Adipose tissue (tissue), 3 donors: Measurements from ENCODE around the gene C1QTNF9B. TPM values are rescaled to one million over a fixed set of nuclear protein-coding genes. Genes with fewer than 3 reads are reported as not detected.

Source experiments
- H3K27ac ChIP-seq: one replicate; pipeline ENCODE4 v1.5.1; 2013; ENCODE audit warnings: low read depth, low read length
- WGBS, 3 donors: extraction: QIAGEN DNeasy Blood & Tissue Kit; methylation state at CpG; one replicate each; pipeline ENCODE4 v1.1.7; 2013; 5-methylcytosine and 5-hydroxymethylcytosine counted together
- polyA plus RNA-seq, 3 donors: library from polyadenylated mRNA; stranded (reverse); fragments of 200-250 nt; gene quantifications; one replicate each; pipeline ENCODE4 v1.2.3, GENCODE V29; 2013
- donor health status: healthy with polysubstance abuse.
- donor health status: Bipolar disorder and iron deficiency.
- donor health status: healthy.

The C1QTNF9B gene
- polyA plus RNA-seq, 3 donors: 0.39 to 1.3 (median 0.94) TPM

DNA sequence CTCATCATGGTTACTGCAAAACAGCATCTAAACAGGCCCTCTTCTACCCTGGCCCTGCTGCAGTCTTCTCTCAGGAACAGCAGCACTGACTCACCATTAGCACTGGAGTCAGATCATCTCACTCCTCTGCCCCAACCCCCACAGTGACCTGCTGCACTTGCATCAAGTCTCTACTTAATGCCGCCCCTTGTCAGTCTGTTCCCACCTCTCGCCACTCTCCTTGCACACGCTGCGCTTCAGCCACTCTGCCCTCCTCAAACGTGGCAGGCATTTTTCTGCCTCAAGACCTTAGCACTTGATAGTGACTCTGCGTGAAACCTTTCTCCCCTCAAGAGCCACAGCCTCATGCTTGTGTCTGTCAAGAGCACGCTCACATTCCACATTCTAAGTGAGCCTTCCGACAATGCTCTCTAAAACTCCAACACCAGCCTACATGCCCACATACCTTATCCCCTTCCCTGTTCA, 30.2 kb downstream of the C1QTNF9B start:
- H3K27ac ChIP-seq: no peak overlapping the region
- WGBS, 3 donors: 88 to 94% (median 93%) methylated on average over 8 of the region's 8 CpGs

DNA sequence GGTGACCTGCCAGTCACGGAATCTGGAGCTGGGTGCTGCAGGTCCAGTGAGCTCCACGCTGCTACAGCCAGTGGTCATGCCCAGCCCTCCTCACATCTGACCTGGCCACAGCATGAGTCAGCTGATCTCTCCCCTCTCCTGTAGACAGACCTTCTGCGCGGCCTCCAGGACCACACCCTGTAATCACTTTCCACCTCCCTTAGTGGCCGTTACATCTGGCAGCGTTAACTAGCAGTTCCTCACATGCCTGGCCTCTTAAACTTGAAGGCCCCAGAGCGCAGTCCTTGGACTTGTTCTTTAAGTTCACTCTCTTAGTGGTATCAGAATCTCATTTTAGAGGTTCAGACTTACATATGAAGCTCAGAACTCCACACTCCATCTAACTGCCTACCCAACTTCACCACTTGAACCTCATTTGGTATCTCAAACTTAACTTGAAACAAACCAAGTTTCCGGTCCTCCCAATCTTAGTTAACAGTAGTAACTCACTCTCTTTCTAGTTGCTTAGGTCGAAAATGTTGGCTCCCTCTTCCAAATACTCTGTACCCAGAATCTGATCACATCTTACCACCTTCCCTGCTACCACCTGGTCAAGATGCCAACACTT, 30.8 kb downstream of the C1QTNF9B start:
- no peak overlapping the region for H3K27ac ChIP-seq
- 87 to 94% (median 88%) methylated on average over 9 of the region's 9 CpGs for WGBS, 3 donors

DNA sequence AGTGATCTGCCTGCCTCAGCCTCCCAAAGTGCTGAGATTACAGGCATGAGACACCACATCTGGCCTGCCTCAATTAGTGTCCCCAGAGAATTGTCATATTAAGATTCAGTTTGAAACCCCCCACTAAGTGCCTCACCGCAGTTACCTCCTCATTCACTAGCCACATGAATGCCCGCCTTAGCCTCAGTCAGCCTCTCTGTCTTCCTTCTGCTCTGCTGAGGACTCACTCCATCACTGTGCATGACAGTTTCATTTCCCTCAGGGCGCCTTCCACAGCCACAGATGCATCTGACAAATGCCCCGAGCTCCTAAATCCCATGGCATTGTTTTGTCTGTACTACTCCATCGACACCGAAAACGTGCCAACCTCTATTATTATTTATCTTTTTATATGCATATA, 31.4 kb downstream of the C1QTNF9B start:
- no peak overlapping the region for H3K27ac ChIP-seq
- 90 to 94% (median 93%) methylated on average over 7 of the region's 7 CpGs for WGBS, 3 donors

DNA sequence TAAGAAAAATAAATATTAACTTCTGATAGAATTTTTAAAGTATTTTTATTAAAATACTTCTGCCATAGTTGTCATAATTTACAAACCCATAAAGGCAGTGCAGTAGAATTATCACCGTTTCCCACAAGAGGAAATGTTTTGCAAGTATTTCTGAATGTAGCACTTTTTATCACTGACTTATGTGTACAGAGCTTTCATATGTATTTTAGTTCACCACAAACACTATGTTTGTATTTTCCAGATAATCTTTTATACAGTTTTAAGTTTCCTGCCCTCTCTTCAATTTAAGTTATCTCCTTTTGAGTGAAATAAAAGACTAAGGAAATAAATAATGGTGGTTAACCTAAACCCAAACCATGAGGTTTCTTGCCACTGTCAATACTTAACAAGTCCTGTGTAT, 32.3 kb downstream of the C1QTNF9B start:
- no peak overlapping the region for H3K27ac ChIP-seq
- WGBS, 3 donors: 33 to 49% (median 48%) methylated on average over 1 of the region's 1 CpG

DNA sequence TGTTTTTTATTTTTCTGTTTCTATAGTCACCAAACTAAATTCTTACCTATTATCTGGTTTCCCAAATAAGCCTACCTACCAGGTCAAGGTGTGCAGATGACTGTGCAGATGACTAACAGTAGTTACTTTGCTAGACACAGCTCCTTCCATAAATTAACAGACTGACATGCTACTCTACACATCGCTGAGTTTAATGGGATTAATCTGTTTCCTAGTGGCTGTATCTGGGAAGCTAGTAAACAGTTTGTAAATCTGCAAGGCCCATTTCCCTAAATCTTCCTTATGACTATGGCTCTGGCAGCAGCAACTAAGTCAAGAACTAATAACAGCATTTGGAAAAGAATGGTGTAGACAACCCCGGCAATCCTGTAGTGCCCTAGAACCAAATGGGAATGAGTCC, 36.0 kb downstream of the C1QTNF9B start:
- 91 to 95% (median 93%) methylated on average over 2 of the region's 2 CpGs for WGBS, 3 donors
- H3K27ac ChIP-seq: no peak overlapping the region

DNA sequence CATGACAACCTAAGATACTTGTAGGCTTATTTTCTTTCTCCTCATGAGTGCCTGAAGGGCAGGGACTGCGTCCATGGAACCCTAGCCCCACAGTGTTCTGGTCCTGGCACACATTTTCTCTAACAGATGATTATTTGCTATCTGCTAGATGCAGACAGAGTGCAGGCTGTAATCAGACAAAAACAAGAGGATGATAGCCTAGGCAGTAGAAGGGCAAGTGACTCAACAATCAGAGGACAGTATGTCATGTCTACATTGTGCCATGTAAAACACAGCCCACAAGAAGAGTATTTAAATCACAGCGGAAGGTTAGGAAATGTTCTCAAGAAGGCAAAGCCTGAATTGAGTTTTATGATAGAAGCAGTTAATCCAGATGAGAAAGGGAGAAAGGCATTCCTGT, 37.4 kb downstream of the C1QTNF9B start:
- no peak overlapping the region for H3K27ac ChIP-seq
- WGBS, 3 donors: 90 to 96% (median 91%) methylated on average over 2 of the region's 2 CpGs

DNA sequence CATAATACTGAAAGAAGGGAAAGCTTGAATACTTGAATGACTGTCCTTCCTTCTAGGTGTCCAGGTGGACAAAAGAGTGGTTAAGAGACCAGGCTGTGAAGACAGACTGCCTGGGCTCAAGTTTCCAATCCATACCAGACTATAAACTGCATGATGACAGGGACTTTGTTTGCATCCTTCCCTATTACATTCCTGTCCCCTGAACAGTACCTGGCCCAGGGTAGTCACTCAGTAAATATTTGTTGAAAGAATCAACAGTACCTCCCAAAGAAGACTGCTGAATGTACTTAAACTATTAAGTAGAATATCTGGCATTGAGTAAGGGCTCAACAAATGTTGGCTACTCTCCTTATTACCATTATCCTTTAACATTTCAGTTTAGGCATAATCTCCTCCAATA, 37.8 kb downstream of the C1QTNF9B start:
- H3K27ac ChIP-seq: no peak overlapping the region

DNA sequence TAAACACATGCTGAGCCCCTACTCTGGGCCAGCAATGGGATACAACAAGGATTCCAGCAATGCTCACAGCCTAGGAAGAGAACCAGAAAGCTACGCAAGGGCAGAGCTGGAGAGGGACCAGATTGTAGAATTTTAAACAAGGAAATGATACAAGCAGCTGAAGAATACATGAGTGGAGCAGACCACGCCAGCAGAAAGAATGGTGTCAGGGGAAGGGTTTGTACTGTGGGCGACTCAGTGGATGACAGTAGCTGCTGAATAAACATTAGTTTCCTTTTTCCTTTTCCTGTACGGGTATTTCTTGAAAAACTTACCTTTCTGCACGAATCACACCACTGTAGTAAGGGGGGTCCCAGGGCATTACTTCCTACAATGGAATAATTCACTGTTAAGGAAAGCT, 38.8 kb downstream of the C1QTNF9B start:
- 79 to 92% (median 80%) methylated on average over 5 of the region's 5 CpGs for whole genome bisulfite sequencing, 3 donors
- H3K27ac ChIP-seq: no peak overlapping the region

DNA sequence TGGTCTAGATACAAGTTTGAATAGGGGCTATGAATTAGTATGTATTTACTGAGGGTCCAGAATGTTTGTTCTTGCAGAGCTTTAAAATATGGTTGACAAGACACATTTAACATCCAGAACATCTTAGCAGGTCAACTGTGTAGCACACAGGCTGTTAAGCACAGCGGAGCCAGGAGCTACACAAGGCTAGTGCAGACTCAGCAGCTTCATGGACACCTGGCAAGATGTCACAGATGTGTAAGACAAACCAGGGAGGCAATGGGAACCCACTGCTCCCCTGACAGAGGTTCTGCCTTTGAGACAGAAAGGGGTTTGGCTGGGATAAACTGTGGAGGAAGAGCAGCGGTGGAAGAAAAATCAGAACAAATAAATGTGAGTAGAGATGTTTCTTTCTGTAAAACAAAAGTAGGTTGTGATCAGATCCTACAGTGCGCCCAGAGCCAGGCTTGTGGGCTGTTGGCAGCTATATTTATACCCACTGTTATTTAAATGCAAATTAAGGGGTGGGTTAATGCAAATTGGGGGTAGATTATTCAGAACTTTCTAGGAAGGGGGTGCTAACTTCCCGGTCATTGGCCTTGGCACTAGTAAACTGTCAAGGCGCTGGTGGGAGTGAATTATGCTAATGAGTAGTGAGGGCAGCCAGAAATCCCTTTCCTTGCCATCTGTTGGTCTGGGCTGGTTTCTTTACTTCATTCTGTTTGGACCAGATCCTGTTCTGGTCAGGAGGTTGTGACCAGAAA, 41.1 kb downstream of the C1QTNF9B start:
- WGBS, 3 donors: 77 to 91% (median 85%) methylated on average over 5 of the region's 5 CpGs
- no peak overlapping the region for H3K27ac ChIP-seq

DNA sequence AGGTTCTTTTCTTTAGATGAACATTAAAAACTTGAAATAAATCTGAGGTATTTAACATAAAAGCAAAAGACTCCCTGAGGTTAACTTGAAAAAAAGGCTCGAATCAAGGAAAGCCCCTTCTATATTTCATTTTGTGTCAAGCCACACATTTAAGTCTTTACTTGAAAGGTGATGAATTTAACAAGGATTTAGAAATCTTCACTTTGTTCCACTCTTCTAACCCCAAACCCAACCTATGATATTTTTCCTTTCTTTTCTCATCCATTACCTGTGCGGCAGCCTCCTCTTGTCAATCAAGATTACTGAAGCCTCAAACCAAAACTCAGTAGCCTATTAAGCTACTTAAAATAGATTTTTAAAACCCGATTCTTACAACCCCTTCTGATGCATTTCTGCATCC, 41.9 kb downstream of the C1QTNF9B start:
- 90 to 92% (median 91%) methylated on average over 3 of the region's 3 CpGs for WGBS, 3 donors

DNA sequence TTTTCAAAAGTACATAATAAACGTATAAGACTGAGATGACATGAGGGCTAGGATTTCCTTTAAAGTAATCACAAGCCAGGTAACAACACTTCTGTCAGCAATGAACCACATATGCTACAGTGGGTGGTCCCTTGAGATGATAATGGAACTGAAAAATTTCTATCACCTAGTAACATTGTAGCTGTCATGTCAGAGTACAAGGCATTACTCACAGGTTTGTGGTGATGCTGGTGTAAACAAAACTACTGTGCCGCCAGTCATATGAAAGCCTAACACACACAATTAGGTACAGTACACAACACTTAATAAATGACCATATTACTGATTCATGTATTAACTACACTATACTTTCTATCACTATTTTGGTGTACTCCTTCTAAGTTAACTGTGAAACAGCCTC, 45.0 kb downstream of the C1QTNF9B start:
- WGBS, 3 donors: 50 to 88% (median 53%) methylated on average over 2 of the region's 2 CpGs
- H3K27ac ChIP-seq: no peak overlapping the region

More for the DNA sequence above, 41.9 kb downstream of the C1QTNF9B start:
- H3K27ac ChIP-seq: no peak overlapping the region

DNA sequence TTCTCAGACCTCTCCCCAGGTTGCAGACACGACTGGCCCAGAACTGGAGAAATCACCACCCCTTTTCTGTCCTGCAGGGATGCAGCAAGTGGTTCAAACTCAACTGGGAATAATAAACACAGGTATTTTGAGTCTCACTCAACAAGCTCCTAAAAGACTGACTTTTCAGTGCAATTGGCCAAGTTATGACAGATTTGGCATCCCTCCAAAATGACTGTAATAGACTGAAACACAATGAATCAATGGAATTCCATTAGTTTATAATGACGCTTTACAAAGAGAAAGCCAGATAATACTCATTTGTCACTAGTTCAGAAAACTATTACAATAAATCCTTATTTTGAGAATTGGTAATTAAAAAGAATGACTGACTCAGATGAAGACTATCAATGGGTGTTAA, 46.2 kb downstream of the C1QTNF9B start:
- WGBS, 3 donors: 67 to 80% (median 71%) methylated on average over 2 of the region's 2 CpGs
- no peak overlapping the region for H3K27ac ChIP-seq

DNA sequence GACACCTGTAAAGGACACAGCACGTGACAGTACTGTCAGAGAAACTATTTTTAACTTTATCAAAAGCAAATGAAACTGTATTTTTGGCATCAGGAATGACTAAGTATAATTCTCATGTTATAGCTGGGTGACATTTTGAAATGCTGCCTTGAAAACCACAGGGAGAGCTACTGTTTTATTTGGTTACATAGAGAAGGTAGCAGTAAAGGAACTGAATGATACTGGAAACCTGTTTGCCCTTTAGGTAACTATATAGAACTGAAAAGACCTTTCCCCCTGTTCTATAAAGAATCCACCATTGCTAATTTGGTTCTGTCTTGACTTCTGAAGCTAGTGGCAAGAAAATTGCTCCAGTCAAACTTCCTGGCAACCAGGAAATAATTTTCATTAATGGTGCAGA, 47.2 kb downstream of the C1QTNF9B start:
- no peak overlapping the region for H3K27ac ChIP-seq
- WGBS, 3 donors: 78 to 88% (median 83%) methylated on average over 1 of the region's 1 CpG

DNA sequence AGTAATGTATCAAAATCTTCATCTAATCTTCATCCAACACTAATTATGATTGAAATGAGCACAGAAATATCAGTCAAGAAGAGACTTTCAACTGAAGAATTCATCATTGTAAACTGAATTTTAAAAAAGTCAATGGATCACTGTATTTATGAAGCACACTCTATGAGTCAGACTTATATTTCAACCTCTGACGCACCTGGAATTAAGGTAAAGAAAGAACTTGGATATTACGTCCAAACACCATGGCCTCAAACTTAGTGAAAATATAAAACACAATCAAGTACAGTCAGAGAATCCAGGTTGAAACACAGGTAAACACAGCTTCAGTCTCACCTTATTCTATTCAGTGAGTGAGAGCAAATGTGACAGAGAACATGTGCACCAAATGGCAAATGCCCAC, 47.6 kb downstream of the C1QTNF9B start:
- H3K27ac ChIP-seq: no peak overlapping the region
- 96 to 99% (median 96%) methylated on average over 2 of the region's 2 CpGs for WGBS, 3 donors

DNA sequence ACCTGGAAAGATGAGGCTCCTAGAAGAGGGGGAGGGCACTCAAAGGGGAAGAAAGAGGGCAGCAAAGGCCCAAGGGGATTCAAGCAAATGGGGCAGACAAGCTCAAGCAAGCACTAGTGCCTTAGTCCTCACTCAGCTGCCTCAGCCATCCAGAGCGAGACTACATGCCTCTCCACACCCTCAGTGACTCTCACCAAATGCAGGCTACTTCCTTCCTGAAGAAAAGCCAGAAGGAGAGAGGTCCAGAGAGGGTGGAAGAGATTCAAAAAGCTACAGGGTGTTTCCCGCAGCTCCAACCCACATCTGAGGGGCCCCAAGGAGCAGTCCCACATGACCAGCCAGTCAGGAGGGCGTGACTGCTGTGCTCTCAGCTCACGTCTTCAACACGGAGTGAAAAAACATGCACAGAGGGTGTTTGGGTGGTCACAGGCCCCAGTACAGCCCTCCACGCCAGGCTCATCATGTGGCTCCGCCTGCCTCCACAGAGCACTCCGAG, 48.6 kb downstream of the C1QTNF9B start:
- 66 to 77% (median 73%) methylated on average over 8 of the region's 8 CpGs for WGBS, 3 donors

DNA sequence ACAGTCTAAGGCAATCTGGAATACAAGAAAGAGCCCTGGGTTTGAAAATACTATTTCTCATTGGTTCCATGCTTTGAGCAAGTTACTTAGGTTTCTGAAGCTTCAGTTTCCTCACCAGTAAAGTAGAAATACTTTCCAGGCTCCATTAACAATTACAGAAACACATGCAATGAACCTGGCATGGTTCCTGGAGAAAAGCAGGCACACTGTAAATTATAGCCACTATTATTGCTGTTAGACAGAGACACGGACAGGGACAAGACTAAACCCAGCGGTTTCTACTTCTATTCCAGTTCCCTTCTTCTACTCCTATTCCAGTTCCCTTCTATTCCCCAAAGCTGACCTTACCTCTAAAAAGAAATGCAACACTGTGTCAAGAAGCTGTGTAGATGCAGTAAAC, 49.3 kb downstream of the C1QTNF9B start:
- 79 to 88% (median 80%) methylated on average over 2 of the region's 2 CpGs for WGBS, 3 donors
- no peak overlapping the region for H3K27ac ChIP-seq

More for the DNA sequence above, 48.6 kb downstream of the C1QTNF9B start:
- H3K27ac ChIP-seq: no peak overlapping the region

DNA sequence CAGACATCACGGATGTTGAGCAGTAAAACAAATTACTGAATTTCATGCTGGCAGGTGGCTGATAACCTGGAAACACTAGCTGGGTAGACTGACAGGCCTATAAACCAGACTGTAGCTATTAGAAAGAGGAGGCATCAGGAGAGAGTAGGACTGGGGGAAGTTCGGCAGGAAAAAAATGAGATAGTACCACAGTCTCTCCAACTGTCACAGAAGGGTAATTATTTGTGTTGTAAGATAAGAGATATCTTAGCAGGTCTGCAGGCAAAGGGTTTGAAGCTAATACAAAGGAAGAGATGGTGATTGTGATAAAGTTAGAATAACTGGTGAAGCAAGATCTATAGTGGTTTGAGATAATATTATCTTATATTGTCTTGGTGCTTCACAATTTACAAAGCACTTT, 49.8 kb downstream of the C1QTNF9B start:
- 76 to 86% (median 80%) methylated on average over 2 of the region's 2 CpGs for WGBS, 3 donors
- H3K27ac ChIP-seq: no peak overlapping the region

DNA sequence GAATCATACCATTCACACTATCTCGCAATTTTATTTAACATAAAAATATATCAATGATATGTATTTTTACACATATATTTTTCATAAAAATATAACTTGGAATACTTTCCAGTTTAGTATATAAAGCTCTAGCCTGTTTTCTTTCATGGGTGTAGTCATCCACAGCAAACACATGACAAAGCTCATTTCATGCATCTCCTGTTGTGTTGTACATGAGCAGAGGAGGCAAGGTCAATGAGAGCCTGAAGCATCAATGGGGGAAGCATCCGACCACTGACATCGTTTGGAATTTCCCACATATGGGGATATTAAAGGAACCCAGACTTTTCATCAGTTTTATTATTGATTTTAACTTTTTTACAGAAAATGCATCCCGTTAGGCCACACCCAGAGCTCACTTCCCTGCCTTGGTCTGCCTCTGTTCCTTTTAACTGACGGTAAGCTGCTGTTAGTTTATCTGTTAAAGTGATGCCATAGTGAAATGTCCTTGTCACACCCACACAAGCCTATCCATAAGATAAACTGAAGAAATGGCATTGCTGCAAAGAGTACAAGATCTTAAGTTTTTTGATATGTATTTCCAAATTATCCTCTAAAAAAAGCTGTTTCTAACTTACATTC, 52.1 kb downstream of the C1QTNF9B start:
- H3K27ac ChIP-seq: no peak overlapping the region
- 92 to 93% (median 92%) methylated on average over 5 of the region's 5 CpGs for whole genome bisulfite sequencing, 3 donors

DNA sequence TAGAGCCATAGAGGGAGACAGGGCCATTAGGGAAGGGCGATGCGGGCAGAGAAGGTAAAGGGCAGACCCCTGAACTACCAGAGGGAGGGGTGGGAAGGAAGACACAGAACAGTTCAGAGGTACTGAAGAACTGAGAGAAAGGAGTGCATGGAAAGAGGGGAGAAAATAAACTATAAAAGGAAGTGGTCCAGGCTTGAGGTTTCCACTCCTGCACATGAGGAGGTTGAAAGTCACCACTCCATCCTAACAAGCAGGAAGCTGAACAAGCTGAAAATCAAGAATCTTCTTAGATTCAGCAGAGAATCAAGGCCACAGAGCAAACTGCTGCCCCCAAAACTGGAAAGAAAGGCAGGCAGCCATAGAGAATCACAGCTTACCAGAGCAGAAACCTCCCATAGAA, 53.2 kb downstream of the C1QTNF9B start:
- no peak overlapping the region for H3K27ac ChIP-seq
- WGBS, 3 donors: 74 to 99% (median 92%) methylated on average over 2 of the region's 2 CpGs
